ENCODE results near the gene NEK2.
"Not testable (repeated sequence)": the region's sequence is repeated elsewhere in the genome, so short reads cannot be mapped to it uniquely, and the experiment has no call there.

The NEK2 gene

GRCh38 chr1:211693911-211694310, 18.5 kb upstream of the NEK2 start:
- not testable (repeated sequence) for DNase-seq

- DNase-seq, result no peak
Observed at GRCh38 chr1:211688421-211688820, 13.0 kb upstream of the NEK2 start.

- no peak for DNase-seq
Observed at GRCh38 chr1:211687462-211688215, 12.2 kb upstream of the NEK2 start.

GRCh38 chr1:211685823-211686222, 10.4 kb upstream of the NEK2 start:
- no peak for DNase-seq

GRCh38 chr1:211684791-211685190, 9.4 kb upstream of the NEK2 start:
- DNase-seq, result no peak

GRCh38 chr1:211684331-211684730, 8.9 kb upstream of the NEK2 start:
- no peak for DNase-seq

GRCh38 chr1:211683396-211684297, 8.2 kb upstream of the NEK2 start:
- no peak for DNase-seq

GRCh38 chr1:211682186-211682585, 6.8 kb upstream of the NEK2 start:
- DNase-seq, result not testable (repeated sequence)

- DNase-seq, result peak; percentile 49 to 53
Observed at GRCh38 chr1:211680752-211681327, 5.4 kb upstream of the NEK2 start.

GRCh38 chr1:211677659-211678058, 2.2 kb upstream of the NEK2 start:
- DNase-seq, result no peak

- DNase-seq, result no peak
Observed at GRCh38 chr1:211676761-211677160, 1.3 kb upstream of the NEK2 start.

- DNase-seq, result no peak
Observed at GRCh38 chr1:211676106-211676583, 724 bp upstream of the NEK2 start.

- no peak for DNase-seq
Observed at GRCh38 chr1:211667065-211667617, 8.3 kb downstream of the NEK2 start.

- DNase-seq, result no peak
Observed at GRCh38 chr1:211660718-211661222, 14.7 kb downstream of the NEK2 start.

GRCh38 chr1:211656728-211657127, 18.7 kb downstream of the NEK2 start:
- DNase-seq, result no peak

- DNase-seq, result peak; percentile 86 to 87
Observed at GRCh38 chr1:211654838-211655787, 20.3 kb downstream of the NEK2 start.

GRCh38 chr1:211653959-211654496, 21.4 kb downstream of the NEK2 start:
- DNase-seq, result no peak

GRCh38 chr1:211653293-211653692, 22.1 kb downstream of the NEK2 start:
- no peak for DNase-seq

GRCh38 chr1:211652371-211652770, 23.1 kb downstream of the NEK2 start:
- no peak for DNase-seq

- DNase-seq, result no peak
Observed at GRCh38 chr1:211650904-211651303, 24.5 kb downstream of the NEK2 start.

Measured in stimulated activated CD4-positive, alpha-beta T cell treated with anti-CD3 and anti-CD28 coated beads, Interleukin-2, amount 100 ng/mL, for 48 hours (primary cell).